Measurements from ENCODE around the gene FGFR2.

DNA sequence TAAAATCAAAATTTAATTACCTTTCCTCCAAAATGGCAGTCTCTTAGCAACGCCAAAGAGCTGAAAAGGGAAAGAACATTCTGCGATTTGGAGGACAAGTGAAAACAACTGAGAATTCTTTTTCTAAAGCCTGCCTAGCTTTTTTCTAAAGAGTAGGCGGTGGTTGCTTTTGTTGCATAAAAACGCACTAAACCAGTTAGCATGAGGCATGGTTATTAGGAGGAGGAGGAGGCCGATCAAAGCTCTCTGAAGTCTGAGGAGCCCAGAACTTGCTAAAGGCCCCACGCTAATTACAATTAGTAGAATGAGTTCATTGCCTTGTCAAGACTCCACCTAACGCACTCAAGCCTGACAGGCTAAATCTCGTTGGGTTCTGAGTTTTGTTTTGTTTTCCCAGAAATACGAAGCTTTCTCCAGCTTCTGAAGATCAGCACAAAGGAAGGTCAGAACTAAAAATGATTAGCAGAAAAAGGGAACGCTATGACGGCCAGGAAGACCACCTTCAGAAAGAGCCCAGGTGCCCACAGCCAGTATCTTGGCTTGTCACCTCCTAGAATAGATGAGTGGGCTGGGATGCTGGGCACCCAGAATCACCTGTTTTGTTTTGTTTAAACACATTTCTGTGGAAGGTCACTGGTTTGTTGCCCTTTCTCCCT is 72.0 kb downstream of the FGFR2 start:
- TF ChIP-seq, protein P1, sequence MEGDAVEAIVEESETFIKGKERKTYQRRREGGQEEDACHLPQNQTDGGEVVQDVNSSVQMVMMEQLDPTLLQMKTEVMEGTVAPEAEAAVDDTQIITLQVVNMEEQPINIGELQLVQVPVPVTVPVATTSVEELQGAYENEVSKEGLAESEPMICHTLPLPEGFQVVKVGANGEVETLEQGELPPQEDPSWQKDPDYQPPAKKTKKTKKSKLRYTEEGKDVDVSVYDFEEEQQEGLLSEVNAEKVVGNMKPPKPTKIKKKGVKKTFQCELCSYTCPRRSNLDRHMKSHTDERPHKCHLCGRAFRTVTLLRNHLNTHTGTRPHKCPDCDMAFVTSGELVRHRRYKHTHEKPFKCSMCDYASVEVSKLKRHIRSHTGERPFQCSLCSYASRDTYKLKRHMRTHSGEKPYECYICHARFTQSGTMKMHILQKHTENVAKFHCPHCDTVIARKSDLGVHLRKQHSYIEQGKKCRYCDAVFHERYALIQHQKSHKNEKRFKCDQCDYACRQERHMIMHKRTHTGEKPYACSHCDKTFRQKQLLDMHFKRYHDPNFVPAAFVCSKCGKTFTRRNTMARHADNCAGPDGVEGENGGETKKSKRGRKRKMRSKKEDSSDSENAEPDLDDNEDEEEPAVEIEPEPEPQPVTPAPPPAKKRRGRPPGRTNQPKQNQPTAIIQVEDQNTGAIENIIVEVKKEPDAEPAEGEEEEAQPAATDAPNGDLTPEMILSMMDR (IDR thresholded peaks at IDR 0.05) = no peak
- TF ChIP-seq EP300 (IDR thresholded peaks at IDR 0.05) (no peak), POLR2AphosphoS5 (IDR thresholded peaks at IDR 0.05) (no peak)
